NCI-H69 (cell line): Measurements from ENCODE around the gene SH3TC1.

Source experiments
- DNase-seq: peaks from one replicate; lab custom pipeline; 2025; lab: John Stamatoyannopoulos, UW

Gene SH3TC1

GRCh38 chr4:8200302-8200975 is 1.3 kb downstream of the SH3TC1 start:
- DNase-seq, result no peak

GRCh38 chr4:8201321-8201781 is 2.3 kb downstream of the SH3TC1 start:
- DNase-seq, result peak; percentile 36

GRCh38 chr4:8202108-8203051 is 3.3 kb downstream of the SH3TC1 start:
- DNase-seq, result no peak

GRCh38 chr4:8203052-8203401 is 3.9 kb downstream of the SH3TC1 start:
- no peak for DNase-seq

- DNase-seq, result no peak
These were observed 4.7 kb downstream of the SH3TC1 start for GRCh38 chr4:8203817-8204216.

GRCh38 chr4:8204576-8205227 is 5.6 kb downstream of the SH3TC1 start:
- no peak for DNase-seq

- DNase-seq, result peak; percentile 40
These were observed 6.2 kb downstream of the SH3TC1 start for GRCh38 chr4:8205241-8205707.

GRCh38 chr4:8205749-8206611 is 6.9 kb downstream of the SH3TC1 start:
- DNase-seq, result peak; percentile 95

- DNase-seq, result no peak
These were observed 8.2 kb downstream of the SH3TC1 start for GRCh38 chr4:8207314-8207713.

- DNase-seq, result no peak
These were observed 9.5 kb downstream of the SH3TC1 start for GRCh38 chr4:8208565-8208964.

GRCh38 chr4:8209181-8209874 is 10.2 kb downstream of the SH3TC1 start:
- no peak for DNase-seq

- no peak for DNase-seq
These were observed 10.9 kb downstream of the SH3TC1 start for GRCh38 chr4:8210010-8210409.

- DNase-seq, result no peak
These were observed 11.5 kb downstream of the SH3TC1 start for GRCh38 chr4:8210616-8211015.

GRCh38 chr4:8211251-8211650 is 12.2 kb downstream of the SH3TC1 start:
- peak; percentile 72 for DNase-seq

GRCh38 chr4:8211737-8212581 is 12.9 kb downstream of the SH3TC1 start:
- DNase-seq, result no peak

GRCh38 chr4:8212622-8213021 is 13.5 kb downstream of the SH3TC1 start:
- DNase-seq, result no peak

GRCh38 chr4:8213121-8213520 is 14.0 kb downstream of the SH3TC1 start:
- DNase-seq, result no peak

- no peak for DNase-seq
These were observed 15.0 kb downstream of the SH3TC1 start for GRCh38 chr4:8214136-8214535.

GRCh38 chr4:8215001-8215427 is 15.9 kb downstream of the SH3TC1 start:
- DNase-seq, result peak; percentile 91
